Activated B cell treated with CpG ODN at 0.5 μM for 24 hours (primary cell): ENCODE data around the gene TUBA1B. TPM values are rescaled to one million over a fixed set of nuclear protein-coding genes. Genes with fewer than 3 reads are reported as not detected.

Source experiments
- ATAC-seq: fragments of 200-7000 bp; cut with Tn5 transposase; one replicate; pipeline ENCODE4 v1.10.0; 2021; ENCODE audit warnings: low read depth, mild to moderate bottlenecking, moderate library complexity
- CTCF ChIA-PET: fragments of 350-600 bp; sonication (Branson Sonifier 250); formaldehyde crosslinking; loops from one replicate; lab custom pipeline; 2021; ENCODE audit warnings: antibody characterized with exemption; lab: Charles Lee
- POLR2A ChIA-PET: fragments of 350-600 bp; sonication (Branson Sonifier 250); formaldehyde crosslinking; loops from one replicate; lab custom pipeline; 2021; ENCODE audit warnings: antibody characterized with exemption; lab: Charles Lee
- DNase-seq: peaks from one replicate; pipeline ENCODE4 v3.0.0; 2022
- H3K27ac Mint-ChIP-seq: one replicate; pipeline ENCODE4 v1.8.0; 2020; ENCODE audit warnings: mixed read lengths
- H3K27me3 Mint-ChIP-seq: one replicate; pipeline ENCODE4 v1.8.0; 2021; ENCODE audit warnings: mixed read lengths
- H3K36me3 Mint-ChIP-seq: one replicate; pipeline ENCODE4 v1.8.0; 2021; ENCODE audit warnings: low read depth, mixed read lengths
- H3K4me1 Mint-ChIP-seq: one replicate; pipeline ENCODE4 v1.8.0; 2021; ENCODE audit warnings: mixed read lengths
- H3K4me3 Mint-ChIP-seq: one replicate; pipeline ENCODE4 v1.8.0; 2020; ENCODE audit warnings: mild to moderate bottlenecking, mixed read lengths
- H3K9me3 Mint-ChIP-seq: one replicate; pipeline ENCODE4 v1.8.0; 2020; ENCODE audit warnings: mixed read lengths
- CTCF ChIP-seq: fragments of 200-600 bp; IDR thresholded peaks from one replicate; pipeline ENCODE4 v1.8.0; 2022; ENCODE audit warnings: antibody characterized with exemption, mild to moderate bottlenecking
- intact Hi-C: fragments of 100-400 bp; cut with micrococcal nuclease; formaldehyde crosslinking; loops from one replicate; pipeline ENCODE4 v1.15.1; 2024
- total RNA-seq: library from RNA; stranded (reverse); gene quantifications from 2 replicates; pipeline ENCODE4 v1.2.3, GENCODE V29; 2022

TUBA1B gene
- total RNA-seq, 1 donor from 2014 or later, result 916 TPM

- ChIA-PET CTCF (interaction anchor here (1.0 kb wide), 1 partner anchor 73 kb away, joined by 4 read pairs; no protein-coding TSS in a partner anchor), POLR2A (interaction anchor here (1.0 to 4.0 kb wide), 4 partner anchors 27 to 30 kb away, joined by 3 to 58 read pairs (median 26); partner anchors contain the start of genes TUBA1A and TUBA1B)
- Mint-ChIP-seq H3K27ac (peak overlapping the region; percentile 90), H3K36me3 (no peaks in the 10 kb centered on the region), H3K4me3 (peak overlapping the region; percentile 53), H3K27me3 (no peaks in the 10 kb centered on the region), H3K4me1 (peaks cover 37% of the 10 kb centered on the region), H3K9me3 (no peaks in the 10 kb centered on the region)
- DNase-seq, result no peak
- intact Hi-C loops, result loop anchor here (1.0 to 2.0 kb wide), 3 partner anchors 27 to 74 kb away; partner anchors contain the start of gene TUBA1B
- TF ChIP-seq CTCF, result no peak
- ATAC-seq, result peak; percentile 54
These were observed 30.0 kb upstream of the TUBA1B start for GRCh38 chr12:49161092-49161795.

- Mint-ChIP-seq H3K27ac (peak overlapping the region; percentile 90), H3K9me3 (no peaks in the 10 kb centered on the region), H3K27me3 (no peaks in the 10 kb centered on the region), H3K4me3 (peak overlapping the region; percentile 53), H3K36me3 (no peaks in the 10 kb centered on the region), H3K4me1 (peaks cover 37% of the 10 kb centered on the region)
- intact Hi-C loops, result loop anchor here (2.0 kb wide), 2 partner anchors 30 to 74 kb away; partner anchors contain the start of gene TUBA1B
- DNase-seq, result no peak
- ATAC-seq, result peak; percentile 75
- ChIA-PET POLR2A (interaction anchor here (0.6 to 4.0 kb wide), 8 partner anchors 9 to 407 kb away, joined by 3 to 58 read pairs (median 6); partner anchors contain the start of genes TUBA1A and TUBA1B), CTCF (interaction anchor here (1.0 kb wide), 1 partner anchor 75 kb away, joined by 3 read pairs; no protein-coding TSS in a partner anchor)
- TF ChIP-seq CTCF, result no peak
These were observed 29.2 kb upstream of the TUBA1B start for GRCh38 chr12:49160399-49160798.

- POLR2A ChIA-PET, result interaction anchor here (0.6 kb wide), 1 partner anchor 35 kb away, joined by 6 read pairs; no protein-coding TSS in a partner anchor
- CTCF ChIA-PET, result no interaction called here
- Mint-ChIP-seq H3K9me3 (no peaks in the 10 kb centered on the region), H3K4me3 (no peak overlapping the region), H3K27ac (no peak overlapping the region), H3K36me3 (no peaks in the 10 kb centered on the region), H3K4me1 (peaks cover 13% of the 10 kb centered on the region), H3K27me3 (no peaks in the 10 kb centered on the region)
- TF ChIP-seq CTCF, result no peak
- DNase-seq (no peak), ATAC-seq (no peak)
- intact Hi-C loops, result no loop called here
These were observed 23.0 kb upstream of the TUBA1B start for GRCh38 chr12:49154221-49154620.

- CTCF ChIA-PET, result interaction anchor here (1.4 kb wide), 1 partner anchor 83 kb away, joined by 3 read pairs; no protein-coding TSS in a partner anchor
- Mint-ChIP-seq H3K27ac (no peak overlapping the region), H3K9me3 (no peaks in the 10 kb centered on the region), H3K4me1 (peaks cover 4% of the 10 kb centered on the region), H3K27me3 (no peaks in the 10 kb centered on the region), H3K36me3 (no peaks in the 10 kb centered on the region), H3K4me3 (no peak overlapping the region)
- DNase-seq (no peak), ATAC-seq (no peak)
- intact Hi-C loops, result no loop called here
- POLR2A ChIA-PET, result interaction anchor here (0.6 to 2.0 kb wide), 4 partner anchors 13 to 1215 kb away, joined by 3 to 12 read pairs (median 8); partner anchors contain the start of gene TUBA1B
- no peak for TF ChIP-seq CTCF
These were observed 16.2 kb upstream of the TUBA1B start for GRCh38 chr12:49147384-49147783.

GRCh38 chr12:49146406-49146805, 15.2 kb upstream of the TUBA1B start:
- intact Hi-C loops, result no loop called here
- DNase-seq (no peak), ATAC-seq (no peak)
- no peak overlapping the region for H3K4me3 Mint-ChIP-seq
- no peaks in the 10 kb centered on the region for H3K36me3 Mint-ChIP-seq
- ChIA-PET CTCF (interaction anchor here (1.4 kb wide), 1 partner anchor 82 kb away, joined by 3 read pairs; no protein-coding TSS in a partner anchor), POLR2A (interaction anchor here (2.0 kb wide), 1 partner anchor 15 kb away, joined by 12 read pairs; the partner anchor contains the start of gene TUBA1B)
- no peaks in the 10 kb centered on the region for H3K27me3 Mint-ChIP-seq
- peaks cover 4% of the 10 kb centered on the region for H3K4me1 Mint-ChIP-seq
- H3K9me3 Mint-ChIP-seq, result no peaks in the 10 kb centered on the region
- TF ChIP-seq CTCF, result no peak
- no peak overlapping the region for H3K27ac Mint-ChIP-seq
